H1 (cell line): Measurements from ENCODE around the gene MADD. TPM values are rescaled to one million over a fixed set of nuclear protein-coding genes. Genes with fewer than 3 reads are reported as not detected.

Experiments used
- CREB1 ChIP-seq: IDR thresholded peaks from 2 replicates; pipeline ENCODE4 v1.6.1; 2012; ENCODE audit warnings: inconsistent platforms
- JUND ChIP-seq: IDR thresholded peaks from 2 replicates; pipeline ENCODE4 v1.6.1; 2011; ENCODE audit warnings: mild to moderate bottlenecking, improper control_type of control experiment, low read length
- MAFK ChIP-seq: IDR thresholded peaks from 2 replicates; pipeline ENCODE4 v1.6.1; 2012; ENCODE audit warnings: low read depth, mild to moderate bottlenecking, improper control_type of control experiment, low read length
- SAP30 ChIP-seq: fragments of 300-600 bp; sonication (generic); IDR thresholded peaks from 2 replicates; pipeline ENCODE4 v1.7.1; 2012; ENCODE audit warnings: low read length, moderate library complexity, mild to moderate bottlenecking, inconsistent platforms; ENCODE audit not compliant: insufficient read depth, insufficient replicate concordance
- SIN3A ChIP-seq, 2 experiments: IDR thresholded peaks in 1 of 2; conservative IDR thresholded peaks in 1 of 2; 2 replicates each; pipeline ENCODE4 v1.6.1; 2011 to 2012; ENCODE audit warnings: low read length in 2 of 2, improper control_type of control experiment in 1 of 2, low read depth in 1 of 2, mild to moderate bottlenecking in 1 of 2
- polyA plus RNA-seq, 7 experiments: library from polyadenylated mRNA; depleted of rRNA in 3 of 7; stranded (reverse) in 5 of 7; unstranded in 2 of 7; fragments of >200 nt in 5 of 7; fragments of 200-250 nt in 2 of 7; gene quantifications; 1 replicate in 5 of 7; 2 replicates in 1 of 7; 4 replicates in 1 of 7; pipeline versions ENCODE4 v1.2.1 to v1.2.3, GENCODE V29; 2011 to 2013; ENCODE audit warnings: missing spikeins in 2 of 7, mixed read lengths in 2 of 7
- total RNA-seq: library from RNA; stranded (reverse); fragmentation: NEBNext Ultra II Directional; extraction: Animal tissue kit (Norgen Biotek cat#: 25700); gene quantifications from 2 replicates; pipeline ENCODE4 v1.2.1, GENCODE V29; 2021
- TF ChIP-seq, protein P1 (sequence below): IDR thresholded peaks from 2 replicates; pipeline ENCODE4 v1.6.1; 2011; ENCODE audit warnings: low read depth, mild to moderate bottlenecking, low read length; ENCODE audit not compliant: insufficient read depth
- TF ChIP-seq, protein P2 (sequence below): IDR thresholded peaks from 2 replicates; pipeline ENCODE4 v1.6.1; 2011; ENCODE audit warnings: low read length, improper control_type of control experiment

The MADD gene
- total and polyA plus RNA-seq, 2 of the 8 experiments (the other 6 are each of a cell fraction or from before 2014, with no cell fraction given): 32.5 to 45.4 TPM

- no peak for TF ChIP-seq SIN3A (conservative IDR thresholded peaks at IDR 0.05 in 1 of 2, IDR thresholded peaks at IDR 0.05 in 1 of 2; ENCODE audit: low read depth in 1 of 2, low read length in 2 of 2)
- no peak for TF ChIP-seq MAFK
- no peak for TF ChIP-seq JUND
- no peak for TF ChIP-seq SAP30
- TF ChIP-seq, protein P1, sequence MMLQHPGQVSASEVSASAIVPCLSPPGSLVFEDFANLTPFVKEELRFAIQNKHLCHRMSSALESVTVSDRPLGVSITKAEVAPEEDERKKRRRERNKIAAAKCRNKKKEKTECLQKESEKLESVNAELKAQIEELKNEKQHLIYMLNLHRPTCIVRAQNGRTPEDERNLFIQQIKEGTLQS: no peak
- TF ChIP-seq, protein P2, sequence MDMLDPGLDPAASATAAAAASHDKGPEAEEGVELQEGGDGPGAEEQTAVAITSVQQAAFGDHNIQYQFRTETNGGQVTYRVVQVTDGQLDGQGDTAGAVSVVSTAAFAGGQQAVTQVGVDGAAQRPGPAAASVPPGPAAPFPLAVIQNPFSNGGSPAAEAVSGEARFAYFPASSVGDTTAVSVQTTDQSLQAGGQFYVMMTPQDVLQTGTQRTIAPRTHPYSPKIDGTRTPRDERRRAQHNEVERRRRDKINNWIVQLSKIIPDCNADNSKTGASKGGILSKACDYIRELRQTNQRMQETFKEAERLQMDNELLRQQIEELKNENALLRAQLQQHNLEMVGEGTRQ: no peak
- TF ChIP-seq CREB1: no peak
Measured at GRCh38 chr11:47348859-47349258, 78.9 kb downstream of the MADD start (continued).
